HCT116 (cell line): ENCODE data around the gene ZNF430. TPM values are rescaled to one million over a fixed set of nuclear protein-coding genes. Genes with fewer than 3 reads are reported as not detected.

Source experiments
- ATAC-seq: fragments of 200-7000 bp; cut with Tn5 transposase; 2 replicates; pipeline ENCODE4 v1.9.1; 2020; ENCODE audit warnings: mild to moderate bottlenecking, moderate library complexity
- BruUV-seq: library from RNA; stranded (reverse); fragments of 400-500 nt; replicated peaks from 2 replicates; lab custom pipeline; 2021; lab: Mats Ljungman, UMichigan
- CTCF ChIA-PET: fragments of 300-600 bp; sonication (Branson Sonifier 250); formaldehyde crosslinking; loops from one replicate; lab custom pipeline; 2021; ENCODE audit warnings: antibody characterized with exemption; lab: Charles Lee
- POLR2A ChIA-PET: fragments of 300-600, 350-600 bp; sonication (Branson Sonifier 250); formaldehyde crosslinking; loops from one replicate; lab custom pipeline; 2021; ENCODE audit warnings: antibody characterized with exemption; lab: Charles Lee
- RAD21 ChIA-PET, 2 experiments: fragments of 300-600 bp; sonication (Branson Sonifier 250); formaldehyde crosslinking; loops; one replicate each; lab custom pipeline; 2023; ENCODE audit warnings: low total read pairs in 2 of 2; ENCODE audit not compliant: uncharacterized antibody in 2 of 2, unreplicated experiment in 2 of 2, low non-redundant PET in 1 of 2; lab: Charles Lee
- DNase-seq: peaks from one replicate; pipeline ENCODE4 v3.0.0-alpha.2; 2010; ENCODE audit warnings: low read depth, low spot score
- H2AFZ ChIP-seq: fragments of 200-600 bp; shearing (Covaris generic), sonication (generic); 2 replicates; pipeline ENCODE4 v1.6.1; 2017; ENCODE audit warnings: low read depth, mixed run types, mixed read lengths, antibody characterized with exemption, low read length; ENCODE audit not compliant: poor library complexity, severe bottlenecking
- H3K27ac ChIP-seq: 2 replicates; pipeline ENCODE4 v1.5.1; 2012; ENCODE audit warnings: low read depth, low read length
- H3K27me3 ChIP-seq: fragments of 200-600 bp; sonication (generic); 2 replicates; pipeline ENCODE4 v1.6.1; 2016; ENCODE audit warnings: mixed run types, low read length, mixed read lengths; ENCODE audit not compliant: insufficient read depth
- H3K36me3 ChIP-seq, 2 experiments: fragments of 200-500 bp in 1 of 2; fragments of 200-600 bp in 1 of 2; sonication (Bioruptor generic) in 1 of 2; sonication (generic) in 1 of 2; 2 replicates each; pipeline versions ENCODE4 v1.5.1 to v1.6.1; 2014 to 2016; ENCODE audit warnings: low read length in 2 of 2, inconsistent platforms in 1 of 2, mixed read lengths in 1 of 2, mixed run types in 1 of 2; ENCODE audit not compliant: insufficient read depth in 2 of 2, control insufficient read depth in 1 of 2
- H3K4me1 ChIP-seq, 2 experiments: fragments of 200-600 bp in 1 of 2; sonication (generic) in 1 of 2; 2 replicates each; pipeline versions ENCODE4 v1.5.1 to v1.6.1; 2012 to 2017; ENCODE audit warnings: low read length in 2 of 2, inconsistent platforms in 1 of 2, mild to moderate bottlenecking in 1 of 2, mixed read lengths in 1 of 2, mixed run types in 1 of 2, moderate library complexity in 1 of 2; ENCODE audit not compliant: insufficient read depth in 2 of 2, control insufficient read depth in 1 of 2
- H3K4me2 ChIP-seq: fragments of 200-600 bp; sonication (generic); 2 replicates; pipeline ENCODE4 v1.6.1; 2017; ENCODE audit warnings: mixed run types, low read length, mixed read lengths
- H3K4me3 ChIP-seq, 2 experiments: fragments of 200-600 bp in 1 of 2; sonication (generic) in 1 of 2; replicated peaks in 1 of 2; 2 replicates each; pipeline ENCODE4 v1.5.1; 2011 to 2016; ENCODE audit warnings: low read length in 2 of 2, control low read depth in 1 of 2, low read depth in 1 of 2, mild to moderate bottlenecking in 1 of 2, mixed read lengths in 1 of 2, mixed run types in 1 of 2
- H3K79me2 ChIP-seq: fragments of 200-600 bp; sonication (generic); 2 replicates; pipeline ENCODE4 v1.6.1; 2017; ENCODE audit warnings: mild to moderate bottlenecking, mixed run types, low read length, moderate library complexity, mixed read lengths; ENCODE audit not compliant: insufficient read depth
- H3K9ac ChIP-seq: fragments of 200-600 bp; sonication (generic); 2 replicates; pipeline ENCODE4 v1.6.1; 2016; ENCODE audit warnings: low read length, mixed read lengths
- H3K9me2 ChIP-seq: fragments of 200-600 bp; sonication (generic), shearing (Covaris generic); 2 replicates; pipeline ENCODE4 v1.6.1; 2017; ENCODE audit warnings: mixed run types, mild to moderate bottlenecking, moderate library complexity; ENCODE audit not compliant: insufficient read depth
- H3K9me3 ChIP-seq, 2 experiments: fragments of 200-500 bp in 1 of 2; fragments of 200-600 bp in 1 of 2; sonication (Bioruptor generic) in 1 of 2; sonication (generic) in 1 of 2; 2 replicates each; pipeline ENCODE4 v1.6.1; 2014 to 2017; ENCODE audit warnings: low read length in 2 of 2, mixed read lengths in 2 of 2, inconsistent platforms in 1 of 2, low read depth in 1 of 2, mild to moderate bottlenecking in 1 of 2, mixed run types in 1 of 2, moderate library complexity in 1 of 2; ENCODE audit not compliant: control insufficient read depth in 1 of 2, insufficient read depth in 1 of 2
- H4K20me1 ChIP-seq: fragments of 200-600 bp; sonication (generic), shearing (Covaris generic); 2 replicates; pipeline ENCODE4 v1.6.1; 2017; ENCODE audit warnings: mixed run types, mild to moderate bottlenecking, moderate library complexity; ENCODE audit not compliant: insufficient read depth
- CBX3 ChIP-seq: IDR thresholded peaks from 2 replicates; pipeline ENCODE4 v1.6.1; 2012; ENCODE audit warnings: low read depth
- EGR1 ChIP-seq: IDR thresholded peaks from 2 replicates; pipeline ENCODE4 v1.6.1; 2012; ENCODE audit warnings: low read depth
- EZH2phosphoT487 ChIP-seq: fragments of 200-600 bp; IDR thresholded peaks from 2 replicates; pipeline ENCODE4 v1.6.1; 2018; ENCODE audit warnings: antibody characterized with exemption, borderline replicate concordance
- POLR2A ChIP-seq: IDR thresholded peaks from 2 replicates; pipeline ENCODE4 v1.7.0; 2011; ENCODE audit warnings: borderline replicate concordance; ENCODE audit not compliant: insufficient read depth, insufficient read length; ENCODE audit errors: extremely low read depth
- POLR2AphosphoS5 ChIP-seq: IDR thresholded peaks from 2 replicates; pipeline ENCODE4 v1.6.1; 2011; ENCODE audit warnings: mild to moderate bottlenecking, low read depth, low read length, moderate library complexity
- REST ChIP-seq: IDR thresholded peaks from 2 replicates; pipeline ENCODE4 v1.6.1; 2012; ENCODE audit warnings: low read depth
- TCF7L2 ChIP-seq: IDR thresholded peaks from 2 replicates; pipeline ENCODE4 v1.7.0; 2011; ENCODE audit warnings: borderline replicate concordance, inconsistent platforms; ENCODE audit not compliant: insufficient read depth, insufficient read length; ENCODE audit errors: extremely low read depth
- YY1 ChIP-seq: IDR thresholded peaks from 2 replicates; pipeline ENCODE4 v1.6.1; 2011; ENCODE audit warnings: low read length, low read depth, moderate library complexity, mild to moderate bottlenecking; ENCODE audit not compliant: insufficient replicate concordance; ENCODE audit errors: extremely low read depth
- ZFX ChIP-seq: fragments of 450-650 bp; IDR thresholded peaks from 2 replicates; pipeline ENCODE4 v1.6.1; 2017
- ZNF274 ChIP-seq: fragments of 200-500 bp; sonication (Bioruptor generic); IDR thresholded peaks from 2 replicates; pipeline ENCODE4 v1.6.1; 2014; ENCODE audit warnings: mild to moderate bottlenecking, low read depth, low read length, inconsistent platforms
- intact Hi-C: fragments of 100-400 bp; cut with micrococcal nuclease; formaldehyde crosslinking; loops from 2 replicates; pipeline ENCODE4 v1.10.0; 2022
- total RNA-seq: library from RNA; stranded (reverse); gene quantifications from one replicate; pipeline ENCODE4 v1.2.1, GENCODE V29; 2021; ENCODE audit not compliant: unreplicated experiment
- TF ChIP-seq, protein P1 (sequence below): IDR thresholded peaks from 2 replicates; pipeline ENCODE4 v1.6.1; 2012
- TF ChIP-seq, protein P2 (sequence below): IDR thresholded peaks from 2 replicates; pipeline ENCODE4 v1.6.1; 2011; ENCODE audit warnings: mild to moderate bottlenecking, low read length, moderate library complexity; ENCODE audit not compliant: insufficient replicate concordance; ENCODE audit errors: extremely low read depth

ZNF430 gene
- total RNA-seq, 1 experiment from 2014 or later, result 8.4 TPM

DNA sequence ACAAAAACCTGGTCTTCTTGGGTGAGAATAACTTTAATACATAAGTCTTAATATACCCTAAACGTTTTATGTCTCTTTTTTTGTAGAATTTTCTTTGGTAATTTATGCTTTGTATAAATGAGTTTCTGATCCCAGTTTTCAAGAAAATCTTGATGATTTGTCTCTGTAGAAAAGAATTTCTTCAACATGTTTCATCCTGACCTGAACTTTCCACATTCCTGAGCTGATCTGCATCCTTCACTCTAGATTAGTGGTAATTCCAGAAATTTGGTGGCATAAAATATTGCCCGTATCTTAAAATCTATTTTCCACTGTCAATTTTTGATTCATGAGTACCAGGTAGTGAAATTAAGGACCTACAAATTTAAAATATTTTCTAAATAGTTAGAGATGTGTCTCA is 77.8 kb downstream of the ZNF430 start (continued):
- TF ChIP-seq REST, result no peak

GRCh38 chr19:21101521-21102242 is 81.2 kb downstream of the ZNF430 start:
- DNase-seq (no peak), ATAC-seq (no peak)
- intact Hi-C loops, result no loop called here
- Histone ChIP-seq H3K4me3 (no peak overlapping the region), H3K9me3 (no peaks in the 10 kb centered on the region), H3K27ac (no peak overlapping the region), H3K36me3 (peaks cover 0 to 5% of the 10 kb centered on the region in 2 experiments; a peak in 1 of 4 replicates), H3K4me1 (no peaks in the 10 kb centered on the region), H3K79me2 (peaks cover 3% of the 10 kb centered on the region; the same call in 1 of the 2 replicates), H4K20me1 (no peaks in the 10 kb centered on the region), H3K9me2 (no peaks in the 10 kb centered on the region), H3K4me2 (no peak overlapping the region), H3K27me3 (no peaks in the 10 kb centered on the region), H2AFZ (no peak overlapping the region), H3K9ac (no peak overlapping the region)
- ChIA-PET CTCF (no interaction called here), RAD21 (no interaction called here), POLR2A (no interaction called here)
- no TSS peak for BruUV-seq
- TF ChIP-seq ZNF274 (no peak), POLR2A (no peak), ZFX (no peak), REST (no peak), CBX3 (no peak), EZH2phosphoT487 (no peak), EGR1 (no peak), YY1 (no peak), TCF7L2 (no peak), POLR2AphosphoS5 (no peak)
- TF ChIP-seq, protein P1, sequence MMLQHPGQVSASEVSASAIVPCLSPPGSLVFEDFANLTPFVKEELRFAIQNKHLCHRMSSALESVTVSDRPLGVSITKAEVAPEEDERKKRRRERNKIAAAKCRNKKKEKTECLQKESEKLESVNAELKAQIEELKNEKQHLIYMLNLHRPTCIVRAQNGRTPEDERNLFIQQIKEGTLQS, result no peak
- TF ChIP-seq, protein P2, sequence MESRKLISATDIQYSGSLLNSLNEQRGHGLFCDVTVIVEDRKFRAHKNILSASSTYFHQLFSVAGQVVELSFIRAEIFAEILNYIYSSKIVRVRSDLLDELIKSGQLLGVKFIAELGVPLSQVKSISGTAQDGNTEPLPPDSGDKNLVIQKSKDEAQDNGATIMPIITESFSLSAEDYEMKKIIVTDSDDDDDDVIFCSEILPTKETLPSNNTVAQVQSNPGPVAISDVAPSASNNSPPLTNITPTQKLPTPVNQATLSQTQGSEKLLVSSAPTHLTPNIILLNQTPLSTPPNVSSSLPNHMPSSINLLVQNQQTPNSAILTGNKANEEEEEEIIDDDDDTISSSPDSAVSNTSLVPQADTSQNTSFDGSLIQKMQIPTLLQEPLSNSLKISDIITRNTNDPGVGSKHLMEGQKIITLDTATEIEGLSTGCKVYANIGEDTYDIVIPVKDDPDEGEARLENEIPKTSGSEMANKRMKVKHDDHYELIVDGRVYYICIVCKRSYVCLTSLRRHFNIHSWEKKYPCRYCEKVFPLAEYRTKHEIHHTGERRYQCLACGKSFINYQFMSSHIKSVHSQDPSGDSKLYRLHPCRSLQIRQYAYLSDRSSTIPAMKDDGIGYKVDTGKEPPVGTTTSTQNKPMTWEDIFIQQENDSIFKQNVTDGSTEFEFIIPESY, result no peak
